Hepatocyte (in vitro differentiated cells): ENCODE measurements around the gene CP.

ENCODE experiments used
- CTCF ChIP-seq: fragments of 200-600 bp; sonication (generic); IDR thresholded peaks from 2 replicates; pipeline ENCODE4 v1.5.1; 2016; ENCODE audit warnings: antibody characterized with exemption, mild to moderate bottlenecking; ENCODE audit not compliant: poor library complexity
- EZH2 ChIP-seq: fragments of 200-600 bp; sonication (generic); IDR thresholded peaks from 2 replicates; pipeline ENCODE4 v1.6.1; 2016; ENCODE audit warnings: antibody characterized with exemption, mild to moderate bottlenecking, borderline replicate concordance
- EZH2phosphoT487 ChIP-seq: fragments of 200-600 bp; sonication (generic); IDR thresholded peaks from one replicate; pipeline ENCODE4 v1.6.1; 2018; ENCODE audit warnings: antibody characterized with exemption, mild to moderate bottlenecking, low read depth, moderate library complexity; ENCODE audit not compliant: unreplicated experiment, severe bottlenecking

GRCh38 chr3:149258298-149258697 lies 36.7 kb upstream of the CP start:
- TF ChIP-seq CTCF (no peak), EZH2 (no peak), EZH2phosphoT487 (no peak)
